Activated T-helper 17 cell treated with anti-CD3 and anti-CD28 coated beads, Interleukin-2, amount 50 U/mL, for 72 hours (primary cell): ENCODE results near the gene MAFG. TPM values are rescaled to one million over a fixed set of nuclear protein-coding genes. Genes with fewer than 3 reads are reported as not detected.

Experiments used
- ATAC-seq: fragments of 150-1000 bp; cut with Tn5 transposase; replicated peaks from 2 replicates; pipeline ENCODE4 v1.10.0; 2021; ENCODE audit warnings: mild to moderate bottlenecking, moderate library complexity
- H3K27ac Mint-ChIP-seq: one replicate; pipeline ENCODE4 v1.8.0; 2022; ENCODE audit warnings: mixed read lengths
- H3K27me3 Mint-ChIP-seq: one replicate; pipeline ENCODE4 v1.8.0; 2022; ENCODE audit warnings: mixed read lengths
- H3K36me3 Mint-ChIP-seq: one replicate; pipeline ENCODE4 v1.8.0; 2022; ENCODE audit warnings: low read depth, mild to moderate bottlenecking, mixed read lengths
- H3K4me1 Mint-ChIP-seq: one replicate; pipeline ENCODE4 v1.8.0; 2022; ENCODE audit warnings: mixed read lengths
- H3K4me3 Mint-ChIP-seq: one replicate; pipeline ENCODE4 v1.8.0; 2022; ENCODE audit warnings: mild to moderate bottlenecking, mixed read lengths
- H3K9me3 Mint-ChIP-seq: one replicate; pipeline ENCODE4 v1.8.0; 2022; ENCODE audit warnings: mixed read lengths
- total RNA-seq, 2 donors: library from RNA; stranded (reverse); gene quantifications; one replicate each; pipeline ENCODE4 v1.2.3, GENCODE V29; 2022

Gene MAFG
- total RNA-seq: 10 to 100 TPM; 28.9 to 32.6 TPM

- Mint-ChIP-seq H3K4me1 (peaks cover 7% of the 10 kb centered on the region), H3K36me3 (peaks cover 12% of the 10 kb centered on the region), H3K9me3 (no peaks in the 10 kb centered on the region), H3K4me3 (peak within 1 kb of the TSS; percentile 92), H3K27me3 (no peaks in the 10 kb centered on the region), H3K27ac (peak within 1 kb of the TSS; percentile 94)
- ATAC-seq: peak; percentile 70
These were observed at the start of gene MAFG for GRCh38 chr17:81927653-81928543. MAFG (minus strand) TSS chr17:81927735; CDS start chr17:81923185, 4,550 bp downstream.

GRCh38 chr17:81976332-81977210 lies 49.0 kb upstream of the MAFG start:
- H3K9me3 Mint-ChIP-seq: no peaks in the 10 kb centered on the region
- ATAC-seq: peak; percentile 71
- H3K4me1 Mint-ChIP-seq: peaks cover 11% of the 10 kb centered on the region
- H3K27me3 Mint-ChIP-seq: no peaks in the 10 kb centered on the region
- H3K36me3 Mint-ChIP-seq: peaks cover 8% of the 10 kb centered on the region
- H3K4me3 Mint-ChIP-seq: peak overlapping the region; percentile 89
- H3K27ac Mint-ChIP-seq: peak overlapping the region; percentile 94

GRCh38 chr17:81973432-81973831 lies 45.9 kb upstream of the MAFG start:
- no peak for ATAC-seq
- Mint-ChIP-seq H3K36me3 (peaks cover 8% of the 10 kb centered on the region), H3K27me3 (no peaks in the 10 kb centered on the region), H3K4me1 (peaks cover 7% of the 10 kb centered on the region), H3K4me3 (no peak overlapping the region), H3K27ac (no peak overlapping the region), H3K9me3 (no peaks in the 10 kb centered on the region)

- H3K36me3 Mint-ChIP-seq: no peaks in the 10 kb centered on the region
- no peaks in the 10 kb centered on the region for H3K9me3 Mint-ChIP-seq
- no peaks in the 10 kb centered on the region for H3K27me3 Mint-ChIP-seq
- H3K27ac Mint-ChIP-seq: no peak overlapping the region
- H3K4me1 Mint-ChIP-seq: no peaks in the 10 kb centered on the region
- no peak for ATAC-seq
- peak overlapping the region; percentile 73 for H3K4me3 Mint-ChIP-seq
These were observed 41.6 kb upstream of the MAFG start for GRCh38 chr17:81968850-81969812.

- Mint-ChIP-seq H3K4me1 (no peaks in the 10 kb centered on the region), H3K4me3 (peak overlapping the region; percentile 73), H3K27ac (peak overlapping the region; percentile 36), H3K9me3 (no peaks in the 10 kb centered on the region), H3K36me3 (no peaks in the 10 kb centered on the region), H3K27me3 (no peaks in the 10 kb centered on the region)
- no peak for ATAC-seq
These were observed 40.8 kb upstream of the MAFG start for GRCh38 chr17:81968396-81968745.

GRCh38 chr17:81967533-81968395 lies 40.2 kb upstream of the MAFG start:
- peak; percentile 98 for ATAC-seq
- H3K4me1 Mint-ChIP-seq: no peaks in the 10 kb centered on the region
- H3K36me3 Mint-ChIP-seq: no peaks in the 10 kb centered on the region
- no peaks in the 10 kb centered on the region for H3K9me3 Mint-ChIP-seq
- peak overlapping the region; percentile 73 for H3K4me3 Mint-ChIP-seq
- peak overlapping the region; percentile 36 for H3K27ac Mint-ChIP-seq
- no peaks in the 10 kb centered on the region for H3K27me3 Mint-ChIP-seq

GRCh38 chr17:81967244-81967532 lies 39.7 kb upstream of the MAFG start:
- Mint-ChIP-seq H3K4me1 (no peaks in the 10 kb centered on the region), H3K27me3 (peaks cover 3% of the 10 kb centered on the region), H3K4me3 (peak overlapping the region; percentile 73), H3K27ac (no peak overlapping the region), H3K9me3 (no peaks in the 10 kb centered on the region), H3K36me3 (no peaks in the 10 kb centered on the region)
- ATAC-seq: no peak

- Mint-ChIP-seq H3K4me3 (no peak overlapping the region), H3K4me1 (no peaks in the 10 kb centered on the region), H3K27me3 (peaks cover 5% of the 10 kb centered on the region), H3K27ac (no peak overlapping the region), H3K36me3 (no peaks in the 10 kb centered on the region), H3K9me3 (no peaks in the 10 kb centered on the region)
- ATAC-seq: no peak
These were observed 39.1 kb upstream of the MAFG start for GRCh38 chr17:81966343-81967243.

- Mint-ChIP-seq H3K27ac (no peak overlapping the region), H3K9me3 (no peaks in the 10 kb centered on the region), H3K4me3 (no peak overlapping the region), H3K27me3 (peaks cover 5% of the 10 kb centered on the region), H3K4me1 (no peaks in the 10 kb centered on the region), H3K36me3 (no peaks in the 10 kb centered on the region)
- no peak for ATAC-seq
These were observed 36.7 kb upstream of the MAFG start for GRCh38 chr17:81964081-81964849.

GRCh38 chr17:81962499-81963441 lies 35.2 kb upstream of the MAFG start:
- Mint-ChIP-seq H3K4me1 (no peaks in the 10 kb centered on the region), H3K27ac (no peak overlapping the region), H3K27me3 (peaks cover 11% of the 10 kb centered on the region), H3K9me3 (no peaks in the 10 kb centered on the region), H3K4me3 (peak overlapping the region; percentile 7), H3K36me3 (no peaks in the 10 kb centered on the region)
- ATAC-seq: no peak
